UCSD-AML1 (cell line): ENCODE results near the gene IL1RN.
"Not testable (repeated sequence)": the region's sequence is repeated elsewhere in the genome, so short reads cannot be mapped to it uniquely, and the experiment has no call there.

Experiments used
- DNase-seq: peaks from one replicate; lab custom pipeline; 2025; ENCODE audit not compliant: unreplicated experiment; lab: John Stamatoyannopoulos, UW

IL1RN gene, protein sequence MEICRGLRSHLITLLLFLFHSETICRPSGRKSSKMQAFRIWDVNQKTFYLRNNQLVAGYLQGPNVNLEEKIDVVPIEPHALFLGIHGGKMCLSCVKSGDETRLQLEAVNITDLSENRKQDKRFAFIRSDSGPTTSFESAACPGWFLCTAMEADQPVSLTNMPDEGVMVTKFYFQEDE

DNA sequence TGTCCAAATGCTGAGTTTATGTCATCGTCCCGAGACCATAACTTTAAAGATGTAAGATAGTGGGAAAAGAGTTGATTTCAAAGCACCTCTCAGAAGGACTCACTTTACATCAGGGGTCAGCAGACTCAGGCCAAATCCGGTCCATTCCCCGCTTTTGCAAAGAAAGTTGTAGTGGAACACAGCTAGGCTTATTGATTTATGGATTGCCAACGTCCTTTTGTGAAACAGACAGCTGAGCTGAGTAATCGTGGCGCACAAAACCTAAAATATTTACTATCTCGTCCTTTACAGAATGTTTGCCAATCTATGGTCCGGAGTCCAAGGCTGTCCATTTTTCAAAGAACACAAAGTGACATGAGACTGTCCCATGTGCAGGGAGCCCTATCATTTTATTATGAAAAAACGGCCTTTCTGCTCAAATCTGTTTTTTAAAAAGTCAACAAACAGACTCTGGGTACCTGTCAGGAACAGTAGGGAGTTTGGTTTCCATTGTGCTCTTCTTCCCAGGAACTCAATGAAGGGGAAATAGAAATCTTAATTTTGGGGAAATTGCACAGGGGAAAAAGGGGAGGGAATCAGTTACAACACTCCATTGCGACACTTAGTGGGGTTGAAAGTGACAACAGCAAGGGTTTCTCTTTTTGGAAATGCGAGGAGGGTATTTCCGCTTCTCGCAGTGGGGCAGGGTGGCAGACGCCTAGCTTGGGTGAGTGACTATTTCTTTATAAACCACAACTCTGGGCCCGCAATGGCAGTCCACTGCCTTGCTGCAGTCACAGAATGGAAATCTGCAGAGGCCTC is at the start of gene IL1RN:
IL1RN (plus strand) TSS at position 754 of the 801 bp plus-strand sequence; CDS start at position 781, 27 bp downstream.
- DNase-seq: peak; percentile 57

DNA sequence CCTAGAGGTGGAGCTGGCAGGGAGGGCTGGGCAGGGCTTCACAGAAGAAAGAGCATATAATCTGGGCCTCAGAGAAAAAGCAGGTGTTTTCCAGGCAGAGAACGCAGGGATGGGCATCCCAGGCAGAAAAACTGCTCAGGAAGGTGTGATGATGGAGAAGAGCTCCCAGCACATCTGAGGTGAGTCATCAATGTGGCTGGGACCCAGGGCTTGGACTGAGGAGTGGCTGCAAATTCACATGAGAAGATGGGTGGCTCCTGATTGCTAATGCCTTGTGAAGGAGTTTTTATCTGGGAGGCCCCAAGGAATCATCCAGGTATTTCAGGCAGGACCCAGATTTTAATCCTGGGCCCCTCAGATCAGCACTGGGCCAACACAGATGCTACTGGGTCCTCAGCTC is 49.5 kb upstream of the IL1RN start:
- no peak for DNase-seq

DNA sequence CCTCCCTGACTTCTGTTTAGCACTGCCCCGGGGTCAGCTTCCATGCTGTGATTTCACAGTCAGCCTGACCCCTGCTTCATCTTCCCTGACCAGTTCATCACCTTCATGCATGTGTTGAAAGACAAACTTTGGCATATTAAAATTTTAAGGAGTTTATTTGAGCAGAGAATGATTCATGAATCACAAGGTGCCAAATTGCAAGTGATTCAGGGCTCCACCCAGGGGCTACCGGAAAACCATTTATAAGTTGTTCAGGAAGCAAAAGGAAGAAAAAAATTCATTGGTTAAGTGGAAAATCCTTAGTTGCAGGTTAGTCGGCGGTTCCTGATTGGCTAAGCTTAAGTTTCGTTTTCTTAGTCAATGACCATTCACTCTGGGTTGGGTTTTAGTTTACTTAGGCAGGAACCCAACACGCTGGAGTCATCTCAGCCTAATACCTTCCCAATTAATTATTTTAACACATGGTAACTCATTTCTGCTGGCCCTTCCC is 49.0 kb upstream of the IL1RN start:
- no peak for DNase-seq

DNA sequence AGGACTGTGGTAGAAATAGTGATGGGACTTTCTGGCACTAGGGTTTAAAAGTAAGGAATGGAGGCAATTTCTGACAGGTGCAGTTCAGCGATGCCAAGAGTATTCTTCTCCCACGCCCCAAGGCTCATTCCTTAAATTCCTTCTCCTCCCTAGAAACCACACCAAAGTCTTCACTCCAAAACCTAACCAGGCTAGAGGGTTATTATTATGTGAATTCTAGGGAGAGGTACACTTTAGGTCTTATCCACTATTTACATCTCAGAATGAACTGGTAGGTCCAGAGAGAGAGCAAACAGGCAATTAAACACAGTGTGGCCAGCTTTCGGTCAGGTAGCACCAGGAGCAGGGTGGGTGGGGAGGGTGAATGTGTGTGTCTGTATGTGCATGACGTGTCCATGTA is 48.3 kb upstream of the IL1RN start:
- DNase-seq: no peak

DNA sequence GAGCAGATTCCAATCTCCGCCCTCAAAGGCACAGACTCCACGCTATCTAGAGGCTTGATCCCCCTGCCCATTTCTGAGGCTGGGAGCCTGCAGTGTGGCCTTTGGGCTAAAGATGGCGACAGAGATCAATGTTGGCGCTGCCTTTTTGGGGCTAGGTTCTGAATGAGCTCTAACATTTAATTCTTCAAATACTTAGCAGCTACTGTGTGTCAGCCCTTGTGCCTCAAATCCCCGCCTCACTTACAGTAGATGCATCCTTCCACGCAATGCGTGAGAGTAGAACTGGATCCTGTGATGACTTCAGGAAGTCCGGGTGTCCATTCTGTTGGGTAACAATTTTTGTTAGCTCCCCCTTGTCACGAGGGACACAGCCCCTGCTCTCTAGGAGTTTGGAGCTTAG is 47.3 kb upstream of the IL1RN start:
- DNase-seq: peak; percentile 57

DNA sequence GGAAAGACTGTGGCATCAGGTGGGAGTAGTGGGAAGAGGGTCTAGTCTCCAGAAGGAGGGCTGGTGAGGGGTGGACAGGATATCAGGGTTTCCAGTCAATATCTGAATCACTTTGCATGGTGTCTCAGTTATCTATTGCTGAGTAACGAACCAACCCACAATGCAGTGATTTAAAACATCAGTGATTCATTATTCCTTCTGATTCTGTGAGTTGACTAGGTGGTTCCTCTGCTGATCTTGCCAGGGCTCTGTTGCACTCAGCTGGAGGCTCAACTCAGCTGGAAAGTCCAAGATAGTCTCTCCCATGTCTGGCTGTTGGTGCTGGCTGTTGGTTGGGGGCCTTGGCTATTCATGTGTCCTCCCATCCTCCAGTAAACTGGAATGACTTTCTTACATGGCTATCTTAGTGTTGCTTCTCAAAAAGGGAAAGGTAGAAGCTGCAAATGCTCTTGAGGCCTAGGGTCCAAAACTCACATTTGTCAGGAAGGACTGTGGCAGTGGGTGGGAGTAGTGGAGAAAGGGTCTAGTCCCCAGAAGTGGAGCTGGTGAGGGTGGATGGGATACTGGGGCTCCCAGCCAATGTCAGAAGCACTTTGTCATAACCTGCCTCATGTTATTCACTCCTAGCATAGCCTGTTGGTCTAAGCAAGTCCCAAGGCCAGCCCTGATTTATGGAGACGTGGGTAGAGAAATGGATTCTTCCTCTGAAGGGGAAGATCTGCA is 45.7 kb upstream of the IL1RN start:
- no peak for DNase-seq

DNA sequence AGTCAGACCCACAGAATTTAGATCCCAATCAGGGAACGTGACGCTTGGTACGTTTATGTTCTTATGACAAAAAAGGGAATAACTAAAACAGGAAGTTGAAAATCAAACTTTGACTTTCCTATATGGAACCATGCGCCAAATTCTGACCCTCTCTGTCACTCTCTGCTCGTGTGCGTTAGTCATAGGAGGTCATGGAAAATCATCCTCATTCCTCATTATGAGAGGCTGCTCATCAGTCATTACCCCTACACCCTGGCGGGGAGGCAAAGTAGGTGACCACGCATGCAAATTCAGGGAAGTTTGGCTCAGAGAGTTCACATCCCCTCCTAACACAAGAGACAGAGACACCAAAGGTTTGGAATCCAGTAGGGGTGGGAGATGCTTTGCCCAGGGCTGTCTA is 44.1 kb upstream of the IL1RN start:
- DNase-seq: no peak

DNA sequence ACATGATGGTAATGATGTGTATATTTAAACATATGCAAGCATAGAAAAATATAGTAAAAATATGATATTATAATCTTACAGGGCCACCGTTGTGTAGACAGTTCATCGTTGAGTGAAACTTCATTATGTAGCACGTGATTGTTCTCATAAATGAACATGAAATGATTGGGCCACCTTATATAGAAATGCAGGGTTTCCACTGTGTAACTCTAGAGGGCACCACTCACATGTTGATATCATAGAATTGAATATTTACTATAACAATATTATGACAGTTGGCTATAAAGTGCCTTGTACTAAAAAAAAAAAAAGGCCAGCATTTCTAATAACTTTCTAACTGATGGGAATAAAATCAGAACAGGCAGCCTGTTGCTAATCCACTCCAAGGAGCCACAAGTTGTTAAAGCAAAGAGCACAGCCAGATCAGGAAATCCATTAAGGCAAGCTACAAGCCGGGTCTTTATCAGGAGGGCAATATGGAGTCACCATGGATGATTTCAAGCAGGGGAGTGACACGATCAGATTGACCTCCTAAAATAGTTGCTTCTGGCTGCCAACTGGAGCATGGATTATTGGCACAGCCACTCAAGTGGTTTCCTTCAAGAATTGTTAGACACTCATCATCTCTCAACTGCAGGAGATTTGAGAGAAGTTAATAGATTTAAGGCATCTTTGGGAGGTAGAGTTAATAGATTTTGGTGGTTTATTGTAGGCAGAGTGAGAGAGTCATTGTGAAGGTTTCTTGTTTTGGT is 43.0 kb upstream of the IL1RN start:
- no peak for DNase-seq

DNA sequence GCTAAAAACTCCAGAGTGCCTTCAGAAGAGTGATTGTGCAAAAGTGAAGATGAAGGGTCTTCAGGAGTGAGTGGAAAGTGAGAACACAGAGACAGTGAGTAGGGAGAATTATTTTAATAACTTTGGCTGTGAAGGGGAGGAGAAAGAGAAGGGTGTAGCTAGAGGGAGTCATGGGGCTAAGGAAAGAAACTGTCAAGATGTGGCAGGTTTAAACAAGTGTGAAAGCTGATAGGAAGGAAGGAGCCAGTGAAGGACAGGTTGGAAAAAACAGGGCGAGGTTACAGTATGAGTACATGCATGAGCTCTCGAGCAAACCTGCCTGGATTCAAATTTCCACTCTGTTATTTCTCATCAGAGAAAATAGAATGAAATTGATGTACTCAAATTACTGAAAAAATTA is 41.9 kb upstream of the IL1RN start:
- no peak for DNase-seq

DNA sequence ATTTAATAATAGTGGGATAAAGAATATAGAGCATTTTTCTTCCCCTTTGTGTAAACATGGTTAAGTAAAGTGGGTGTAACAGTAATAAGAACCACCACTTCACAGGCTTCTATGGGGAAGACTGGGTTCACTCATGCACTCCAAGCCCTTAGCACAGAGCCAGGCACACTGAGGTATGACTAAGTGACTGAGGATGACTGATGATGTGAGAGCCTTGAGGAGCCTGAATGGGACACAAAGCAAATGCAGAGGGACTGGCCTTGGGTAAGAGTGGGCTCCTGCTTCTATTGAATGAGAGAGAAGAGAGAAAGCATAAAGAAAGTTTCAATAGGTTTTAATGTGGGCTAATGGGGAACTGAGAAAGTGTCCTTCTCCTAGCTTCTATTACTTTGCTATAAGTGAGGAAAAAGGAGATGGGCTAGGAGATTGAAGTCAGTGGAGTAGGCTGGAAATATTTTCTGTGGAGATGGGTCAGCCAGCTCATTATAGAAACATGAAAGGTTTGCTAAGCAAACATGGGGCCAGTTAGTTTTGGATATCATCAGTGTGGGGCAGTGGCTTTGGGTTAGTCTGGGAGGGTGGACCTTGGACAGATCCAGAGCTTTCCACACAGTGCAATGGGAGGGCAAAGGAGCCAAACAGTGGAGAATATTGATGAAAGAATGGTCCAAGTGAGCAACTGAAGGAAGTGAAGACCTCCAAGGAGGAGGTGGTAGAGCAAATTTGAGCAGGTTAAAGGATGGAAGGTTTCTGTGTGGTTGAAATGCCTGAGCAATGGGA is 39.0 kb upstream of the IL1RN start:
- no peak for DNase-seq

DNA sequence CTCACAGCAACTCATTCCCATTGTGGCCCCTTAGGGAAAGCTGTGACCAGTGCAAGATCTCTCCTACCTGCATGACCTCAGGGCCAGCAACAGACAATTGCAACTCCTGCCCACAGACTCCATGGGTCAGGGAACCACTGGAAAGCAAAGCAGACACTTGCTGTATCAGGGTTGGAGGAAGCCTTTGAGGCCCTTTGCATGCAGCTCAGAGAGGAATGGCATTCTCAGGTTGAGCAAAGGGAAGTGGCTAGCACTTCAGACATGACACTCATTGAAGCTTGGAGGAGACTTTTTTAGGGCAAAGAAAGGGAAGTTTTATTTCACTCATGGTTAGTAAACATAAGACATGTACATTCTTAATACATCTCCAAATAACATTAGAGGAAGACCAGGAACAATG is 37.5 kb upstream of the IL1RN start:
- peak; percentile 25 for DNase-seq

DNA sequence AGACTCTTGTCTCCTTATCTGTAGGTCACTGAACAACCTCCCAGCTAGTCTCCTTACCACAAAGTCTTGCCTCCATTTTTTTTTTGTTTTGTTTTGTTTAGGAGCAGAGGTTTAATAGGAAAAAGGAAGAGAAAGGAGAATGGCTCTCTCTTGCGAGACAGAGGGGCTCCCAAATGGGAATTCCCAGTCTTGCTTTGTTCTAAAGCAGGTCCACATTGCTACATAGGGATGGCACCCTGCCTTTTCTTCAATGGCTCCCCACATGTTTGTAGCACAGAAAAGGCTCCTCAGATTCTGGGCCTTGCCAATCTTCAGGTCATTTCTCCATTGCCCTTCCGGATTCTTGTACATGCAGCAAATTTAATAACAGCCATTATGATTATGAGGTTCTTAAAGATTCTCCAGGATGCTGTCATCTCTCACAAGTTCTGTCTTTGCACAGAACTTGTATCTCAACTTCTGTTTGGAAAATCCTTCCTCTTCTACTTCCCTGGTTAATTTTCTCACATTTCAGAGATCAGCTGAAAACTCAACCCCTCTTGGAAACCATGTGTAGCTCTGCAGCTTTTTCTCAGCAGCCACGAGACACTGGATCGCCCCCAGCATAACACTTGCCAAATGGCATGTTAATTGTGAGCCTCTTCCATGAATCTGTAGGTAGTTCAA is 36.0 kb upstream of the IL1RN start:
- DNase-seq: no peak

DNA sequence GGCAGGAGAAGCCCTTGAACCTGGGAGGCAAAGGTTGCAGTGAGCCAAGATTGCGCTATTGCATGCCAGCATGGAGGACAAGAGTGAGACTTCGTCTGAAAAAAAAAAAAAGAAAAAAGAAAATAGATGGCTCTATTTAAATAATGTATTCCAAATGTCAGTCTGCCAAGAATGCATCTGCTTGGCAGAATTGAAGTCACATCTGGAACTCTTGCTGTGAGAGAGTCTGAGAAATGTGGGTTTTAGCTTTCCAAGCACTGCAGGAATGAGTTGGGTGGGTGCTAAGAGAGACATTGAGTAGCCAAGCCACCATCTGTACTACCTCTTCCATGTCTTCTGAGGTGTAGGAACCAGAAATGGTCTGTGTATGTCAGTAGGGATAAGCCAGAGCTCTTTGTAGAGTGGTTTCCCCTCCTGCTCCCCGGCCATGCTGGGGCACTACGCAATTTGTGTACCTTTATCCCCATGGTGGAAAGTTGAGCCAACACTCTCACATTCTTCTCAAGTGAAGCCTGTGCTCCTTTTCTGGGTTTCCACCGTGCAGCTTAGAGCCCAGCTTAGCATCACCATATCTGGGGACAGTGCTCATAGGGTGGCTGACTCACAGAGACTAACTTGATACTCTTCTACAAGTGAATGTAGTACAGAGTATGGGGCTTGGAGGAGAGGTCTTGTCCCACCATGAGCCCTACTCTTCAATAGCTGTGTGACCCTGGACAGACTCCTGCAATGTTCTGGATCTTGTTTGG is 34.4 kb upstream of the IL1RN start:
- DNase-seq: no peak

DNA sequence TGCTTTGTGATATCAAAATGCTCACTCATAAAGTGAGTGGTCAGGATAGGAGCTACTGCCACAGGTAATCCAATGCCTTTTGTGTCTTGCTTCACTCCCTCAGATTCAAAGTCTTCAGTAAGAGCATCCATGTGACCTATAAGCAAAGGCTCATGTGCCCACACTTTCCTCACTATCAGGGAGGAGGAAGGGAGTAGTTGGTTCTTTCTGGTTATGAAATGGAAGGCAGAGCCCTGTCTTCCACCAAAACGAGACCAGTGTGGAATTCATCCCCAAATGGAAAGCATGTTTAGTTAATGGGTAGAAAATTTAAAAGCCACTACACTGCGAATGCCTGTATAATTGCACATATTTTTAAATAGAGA is 33.8 kb upstream of the IL1RN start:
- no peak for DNase-seq

DNA sequence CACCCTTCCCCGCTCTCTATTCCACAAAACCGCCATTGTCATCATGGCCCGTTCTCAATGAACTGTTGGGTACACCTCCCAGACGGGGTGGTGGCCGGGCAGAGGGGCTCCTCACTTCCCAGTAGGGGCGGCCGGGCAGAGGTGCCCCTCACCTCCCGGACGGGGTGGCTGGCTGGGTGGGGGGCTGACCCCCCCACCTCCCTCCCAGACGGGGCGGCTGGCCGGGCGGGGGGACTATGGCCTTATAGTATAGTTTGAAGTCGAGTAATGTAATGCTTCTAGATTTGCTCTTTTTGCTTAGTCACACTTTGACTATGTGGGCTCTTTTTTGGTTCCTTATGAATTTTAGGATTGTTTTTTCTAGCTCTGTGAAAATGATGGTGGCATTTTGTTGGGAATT is 31.1 kb upstream of the IL1RN start:
- not testable (repeated sequence) for DNase-seq

DNA sequence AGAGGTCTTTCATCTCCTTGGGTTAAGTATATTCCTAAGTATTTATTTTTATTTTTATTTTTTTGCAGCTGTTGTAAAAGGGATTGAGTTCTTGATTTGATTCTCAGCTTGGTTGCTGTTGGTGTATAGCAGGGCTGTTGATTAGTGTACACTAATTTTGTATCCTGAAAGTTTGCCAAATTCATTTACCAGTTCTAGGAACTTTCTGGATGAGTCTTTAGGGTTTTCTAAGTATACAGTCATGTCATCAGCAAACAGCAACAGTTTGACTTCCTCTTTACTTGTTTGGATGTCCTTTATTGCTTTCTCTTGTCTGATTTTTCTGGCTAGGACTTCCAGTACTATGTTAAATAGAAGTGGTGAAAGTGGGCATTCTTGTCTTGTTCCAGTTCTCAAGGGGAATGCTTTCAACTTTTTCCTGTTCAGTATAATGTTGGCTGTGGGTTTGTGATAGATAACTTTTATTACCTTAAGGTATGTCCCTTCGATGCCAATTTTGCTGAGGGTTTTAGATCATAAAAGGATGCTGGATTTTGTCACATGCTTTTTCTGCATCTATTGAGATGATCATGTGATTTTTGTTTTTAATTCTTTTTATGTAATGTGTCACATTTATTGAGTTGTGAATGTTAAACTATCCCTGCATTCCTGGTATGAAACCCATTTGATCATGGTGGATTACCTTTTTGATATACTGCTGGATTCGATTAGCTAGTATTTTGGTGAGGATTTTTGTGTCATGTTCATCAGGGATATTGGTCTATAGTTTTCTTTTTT is 30.4 kb upstream of the IL1RN start:
- DNase-seq: not testable (repeated sequence)

DNA sequence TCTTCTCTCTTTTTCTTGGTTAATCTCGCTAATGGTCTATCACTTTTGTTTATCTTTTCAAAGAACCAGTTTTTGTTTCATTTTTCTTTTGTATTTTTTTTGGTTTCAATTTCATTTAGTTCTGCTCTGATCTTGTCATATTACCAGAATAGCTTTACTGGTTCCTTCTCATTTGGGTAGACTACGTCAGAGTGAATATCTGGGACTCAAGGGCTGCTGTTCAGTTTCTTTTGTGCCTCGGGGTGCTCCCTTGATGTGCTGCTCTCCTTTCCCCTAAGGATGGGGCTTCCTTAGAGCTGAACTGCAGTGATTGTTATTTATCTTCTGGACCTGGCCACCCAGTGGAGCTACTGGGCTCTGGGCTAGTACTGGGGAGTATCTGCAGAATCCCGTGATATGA is 29.4 kb upstream of the IL1RN start:
- DNase-seq: no peak

DNA sequence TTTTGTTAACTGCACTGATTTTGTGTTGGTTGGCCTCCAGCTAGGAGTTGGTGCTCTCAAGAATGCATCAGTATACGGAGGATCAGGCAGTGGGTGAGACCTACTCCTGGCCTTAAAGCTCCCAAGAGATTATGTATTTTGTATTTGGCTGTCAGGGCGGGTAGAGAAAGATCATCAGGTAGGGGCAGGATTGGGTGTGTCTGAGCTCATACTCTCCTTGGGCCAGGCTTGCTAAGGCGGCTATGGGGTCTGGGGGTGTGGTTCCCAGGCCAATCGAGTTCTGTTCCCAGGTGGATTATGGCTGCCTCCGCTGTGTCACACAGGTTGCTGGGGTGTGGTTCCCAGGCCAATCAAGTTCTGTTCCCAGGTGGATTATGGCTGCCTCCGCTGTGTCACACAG is 28.9 kb upstream of the IL1RN start:
- no peak for DNase-seq

DNA sequence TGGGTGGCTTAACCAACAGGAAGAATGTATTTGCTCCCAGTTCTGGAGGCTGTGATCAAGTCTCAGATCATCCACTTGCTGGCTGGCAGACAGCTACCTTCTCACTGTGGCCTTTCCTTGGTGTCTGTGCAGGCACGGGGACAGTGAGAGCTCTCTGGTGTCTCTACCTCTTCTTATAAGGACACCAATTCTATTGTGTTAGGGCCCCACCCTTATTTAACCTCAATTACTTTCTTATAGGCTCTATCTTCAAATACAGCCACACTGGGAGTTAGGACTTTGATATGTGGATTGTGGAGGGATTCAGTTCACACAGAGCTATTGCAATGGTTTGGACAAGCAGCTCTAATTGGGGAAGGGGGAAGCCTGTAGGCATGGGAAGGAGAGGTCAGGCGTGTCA is 25.3 kb upstream of the IL1RN start:
- no peak for DNase-seq
